ENCODE data around the gene CHCHD3.
"Not testable (repeated sequence)": the region's sequence is repeated elsewhere in the genome, so short reads cannot be mapped to it uniquely, and the experiment has no call there.

GRCh38 chr7:133035240-133035639 is 46.6 kb downstream of the CHCHD3 start:
- TF ChIP-seq, protein P1, sequence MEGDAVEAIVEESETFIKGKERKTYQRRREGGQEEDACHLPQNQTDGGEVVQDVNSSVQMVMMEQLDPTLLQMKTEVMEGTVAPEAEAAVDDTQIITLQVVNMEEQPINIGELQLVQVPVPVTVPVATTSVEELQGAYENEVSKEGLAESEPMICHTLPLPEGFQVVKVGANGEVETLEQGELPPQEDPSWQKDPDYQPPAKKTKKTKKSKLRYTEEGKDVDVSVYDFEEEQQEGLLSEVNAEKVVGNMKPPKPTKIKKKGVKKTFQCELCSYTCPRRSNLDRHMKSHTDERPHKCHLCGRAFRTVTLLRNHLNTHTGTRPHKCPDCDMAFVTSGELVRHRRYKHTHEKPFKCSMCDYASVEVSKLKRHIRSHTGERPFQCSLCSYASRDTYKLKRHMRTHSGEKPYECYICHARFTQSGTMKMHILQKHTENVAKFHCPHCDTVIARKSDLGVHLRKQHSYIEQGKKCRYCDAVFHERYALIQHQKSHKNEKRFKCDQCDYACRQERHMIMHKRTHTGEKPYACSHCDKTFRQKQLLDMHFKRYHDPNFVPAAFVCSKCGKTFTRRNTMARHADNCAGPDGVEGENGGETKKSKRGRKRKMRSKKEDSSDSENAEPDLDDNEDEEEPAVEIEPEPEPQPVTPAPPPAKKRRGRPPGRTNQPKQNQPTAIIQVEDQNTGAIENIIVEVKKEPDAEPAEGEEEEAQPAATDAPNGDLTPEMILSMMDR (IDR thresholded peaks at IDR 0.05) = not testable (repeated sequence)
- TF ChIP-seq POLR2A (IDR thresholded peaks at IDR 0.05) = not testable (repeated sequence)

All from right lobe of liver (tissue), 4 donors.